Heart right ventricle (tissue), 16 donors: ENCODE measurements around the gene ADCY5. TPM values are rescaled to one million over a fixed set of nuclear protein-coding genes. Genes with fewer than 3 reads are reported as not detected.
A peak's percentile ranks its signal among the peaks of the same experiment; 100 is the strongest.

Source experiments
- ATAC-seq, 8 donors: fragments of 200-7000 bp; cut with Tn5 transposase; one replicate each; pipeline ENCODE4 v1.9.1; 2020; ENCODE audit warnings: mild to moderate bottlenecking in 8 of 8, moderate library complexity in 8 of 8, moderate number of reproducible peaks in 1 of 8
- DNase-seq, 2 donors: peaks; one replicate each; pipeline ENCODE4 v3.0.0-alpha.2; 2020
- H3K27ac ChIP-seq, 10 donors: fragments of 200-600 bp; sonication (generic) in 2 of 10; one replicate each; pipeline versions ENCODE4 v1.5.0 to v1.8.0; 2020 to 2022; ENCODE audit warnings: mild to moderate bottlenecking in 3 of 10
- H3K27me3 ChIP-seq, 7 donors: fragments of 200-600 bp; one replicate each; pipeline ENCODE4 v1.8.0; 2021 to 2022; ENCODE audit warnings: mild to moderate bottlenecking in 2 of 7
- H3K36me3 ChIP-seq, 9 donors: fragments of 200-600 bp; sonication (generic) in 1 of 9; one replicate each; pipeline versions ENCODE4 v1.5.0 to v1.8.0; 2020 to 2022; ENCODE audit warnings: mild to moderate bottlenecking in 2 of 9
- H3K4me1 ChIP-seq, 9 donors: fragments of 200-600 bp; sonication (generic) in 1 of 9; one replicate each; pipeline versions ENCODE4 v1.5.0 to v1.8.0; 2020 to 2022; ENCODE audit warnings: mild to moderate bottlenecking in 4 of 9
- H3K4me3 ChIP-seq, 10 donors: fragments of 200-600 bp; sonication (generic) in 2 of 10; one replicate each; pipeline versions ENCODE4 v1.5.0 to v1.8.0; 2020 to 2022; ENCODE audit warnings: mild to moderate bottlenecking in 7 of 10, moderate library complexity in 2 of 10
- H3K9me3 ChIP-seq, 11 donors: fragments of 200-600 bp in 10 of 11; sonication (generic) in 2 of 11; one replicate each; pipeline versions ENCODE4 v1.5.0 to v1.8.0; 2013 to 2022; ENCODE audit warnings: mild to moderate bottlenecking in 2 of 11, control low read depth in 1 of 11, moderate library complexity in 1 of 11
- CTCF ChIP-seq, 9 donors: fragments of 200-600 bp; sonication (generic) in 2 of 9; IDR thresholded peaks; one replicate each; pipeline versions ENCODE4 v1.5.0 to v1.8.0; 2021 to 2022; ENCODE audit warnings: antibody characterized with exemption in 9 of 9, mild to moderate bottlenecking in 5 of 9, moderate library complexity in 1 of 9
- WGBS, 2 donors: extraction: QIAGEN DNeasy Blood & Tissue Kit; methylation state at CpG; one replicate each; pipeline ENCODE4 v1.1.7; 2013; ENCODE audit warnings: inconsistent platforms in 1 of 2; 5-methylcytosine and 5-hydroxymethylcytosine counted together
- intact Hi-C, 10 donors: fragments of 100-400 bp; cut with DNase I; formaldehyde crosslinking; loops; one replicate each; pipeline versions ENCODE4 v1.11.1 to v1.14.2; 2022
- polyA plus RNA-seq, 2 donors: library from polyadenylated mRNA; stranded (reverse); fragments of 200-250 nt; gene quantifications; one replicate each; pipeline ENCODE4 v1.2.3, GENCODE V29; 2013
- total RNA-seq, 10 donors: library from RNA; stranded (reverse); fragmentation: NEBNext Ultra II Directional in 3 of 10; extraction: Animal tissue kit (Norgen Biotek cat#: 25700) in 3 of 10; gene quantifications; one replicate each; pipeline versions ENCODE4 v1.2.1 to v1.2.4, GENCODE V29; 2021 to 2023
- donor health status: Arrhythmogenic right ventricular cardiomyopathy.
- donor health status: ischemic (EF 13 %, LVEDD 7.1; RV severe dilation, severe dysfunction).
- donor health status: healthy with polysubstance abuse.
- donor health status: DM: no; HTN: yes; CAD: no.
- donor health status: DM: no; HTN: no; CAD: no.
- donor health status: ischemic (EF 25% LVEDD 6.9; RV normal size, moderate dysfunction).
- donor health status: ischemic (EF 25% LVEDD 5.7; RV mildly dilated, moderate dysfunction).
- donor health status: healthy.
- donor health status: DM: yes; HTN: yes; CAD: no.
- donor health status: Ischemic cardiomyopathy.
- donor health status: ischemic (EF 35%, LVEDD 5.7; RV mildly dilated, moderate dysfunction).
- donor health status: nonischemic (EF 11% LVEDD 7.7; RV severe dilation, severe dysfunction).
- donor health status: DM: yes; HTN: yes; CAD: no.
- donor health status: PGD.
- donor health status: ischemic (EF 29% LVEDD 5.4; RV normal size, mild dysfunction).
- donor health status: nonischemic (EF 23%, LVEDD 6.1; RV moderate dilation, normal function).

ADCY5 gene
- total and polyA plus RNA-seq, 12 donors, result 37.2 to 245 (median 198) TPM

GRCh38 chr3:123344907-123345594 is 103.8 kb downstream of the ADCY5 start:
- intact Hi-C loops, result loop anchor here in 2 of 10 donors (5.0 kb wide), 3 partner anchors 32 to 102 kb away; partner anchors contain the start of gene ADCY5 (in 1 of the 2)
- TF ChIP-seq CTCF (IDR thresholded peaks at IDR 0.05), result no peak
- peaks cover 0 to 4% (median 0%) of the 10 kb centered on the region in 7 donors for H3K27me3 ChIP-seq
- ATAC-seq (no peak), DNase-seq (no peak)
- H3K4me3 ChIP-seq, result no peak overlapping the region
- 65 to 77% methylated on average over 13 of the region's 13 CpGs for WGBS, 2 donors
- H3K9me3 ChIP-seq, result no peaks in the 10 kb centered on the region
- peaks cover 35 to 99% (median 78%) of the 10 kb centered on the region in 9 donors for H3K4me1 ChIP-seq
- H3K27ac ChIP-seq, result peak overlapping the region; percentile 31 to 96 (median 77)
- peaks cover 0 to 4% (median 0%) of the 10 kb centered on the region in 9 donors for H3K36me3 ChIP-seq

- TF ChIP-seq CTCF (IDR thresholded peaks at IDR 0.05), result no peak
- peak overlapping the region; percentile 31 to 96 (median 77) for H3K27ac ChIP-seq
- DNase-seq, result no peak
- peak in 5 of 8 donors; percentile 10 to 32 (median 22) for ATAC-seq
- H3K4me3 ChIP-seq, result no peak overlapping the region
- peaks cover 0 to 4% (median 0%) of the 10 kb centered on the region in 7 donors for H3K27me3 ChIP-seq
- H3K9me3 ChIP-seq, result no peaks in the 10 kb centered on the region
- 55 to 70% methylated on average over 6 of the region's 6 CpGs for WGBS, 2 donors
- peaks cover 28 to 99% (median 77%) of the 10 kb centered on the region in 9 donors for H3K4me1 ChIP-seq
- intact Hi-C loops, result loop anchor here in 1 of 10 donors (5.0 kb wide), 1 partner anchor 33 kb away; no protein-coding TSS in a partner anchor
- peaks cover 0 to 4% (median 0%) of the 10 kb centered on the region in 9 donors for H3K36me3 ChIP-seq
These were observed 104.5 kb downstream of the ADCY5 start for GRCh38 chr3:123344175-123344906.

GRCh38 chr3:123343296-123344174 is 105.4 kb downstream of the ADCY5 start:
- DNase-seq (no peak), ATAC-seq (peak in 7 of 8 donors; percentile 16 to 61 (median 34))
- H3K9me3 ChIP-seq, result no peaks in the 10 kb centered on the region
- H3K27ac ChIP-seq, result peak overlapping the region; percentile 31 to 96 (median 77)
- peaks cover 26 to 99% (median 79%) of the 10 kb centered on the region in 9 donors for H3K4me1 ChIP-seq
- H3K27me3 ChIP-seq, result peaks cover 0 to 3% (median 0%) of the 10 kb centered on the region in 7 donors
- TF ChIP-seq CTCF (IDR thresholded peaks at IDR 0.05), result no peak
- H3K4me3 ChIP-seq, result no peak overlapping the region
- H3K36me3 ChIP-seq, result peaks cover 0 to 4% (median 0%) of the 10 kb centered on the region in 9 donors
- intact Hi-C loops, result loop anchor here in 1 of 10 donors (5.0 kb wide), 1 partner anchor 34 kb away; no protein-coding TSS in a partner anchor
- 48 to 58% methylated on average over 15 of the region's 15 CpGs for WGBS, 2 donors
